Omental fat pad (tissue), 4 donors: Measurements from ENCODE around the gene HYKK. TPM values are rescaled to one million over a fixed set of nuclear protein-coding genes. Genes with fewer than 3 reads are reported as not detected.

Experiments used
- ATAC-seq: fragments of 150-250 bp; one replicate; pipeline ENCODE4 v1.9.1; 2016; ENCODE audit warnings: mild to moderate bottlenecking, moderate library complexity; ENCODE audit not compliant: low FRiP score
- DNase-seq: peaks from one replicate; pipeline ENCODE4 v3.0.0-alpha.2; 2019; ENCODE audit warnings: low spot score
- total RNA-seq, 4 donors: library from RNA; depleted of rRNA; stranded (reverse); fragments of >200 nt; gene quantifications; one replicate each; pipeline ENCODE4 v1.1.0, GENCODE V29; 2016
- TF ChIP-seq, protein P1 (sequence below), 3 donors: fragments of 450-650 bp; IDR thresholded peaks; one replicate each; pipeline ENCODE4 v1.5.1; 2016 to 2017; ENCODE audit warnings: antibody characterized with exemption in 3 of 3, mild to moderate bottlenecking in 3 of 3, moderate library complexity in 2 of 3

HYKK gene
- total RNA-seq, 4 donors from 2014 or later: 3.8 to 8.0 (median 4.8) TPM

DNA sequence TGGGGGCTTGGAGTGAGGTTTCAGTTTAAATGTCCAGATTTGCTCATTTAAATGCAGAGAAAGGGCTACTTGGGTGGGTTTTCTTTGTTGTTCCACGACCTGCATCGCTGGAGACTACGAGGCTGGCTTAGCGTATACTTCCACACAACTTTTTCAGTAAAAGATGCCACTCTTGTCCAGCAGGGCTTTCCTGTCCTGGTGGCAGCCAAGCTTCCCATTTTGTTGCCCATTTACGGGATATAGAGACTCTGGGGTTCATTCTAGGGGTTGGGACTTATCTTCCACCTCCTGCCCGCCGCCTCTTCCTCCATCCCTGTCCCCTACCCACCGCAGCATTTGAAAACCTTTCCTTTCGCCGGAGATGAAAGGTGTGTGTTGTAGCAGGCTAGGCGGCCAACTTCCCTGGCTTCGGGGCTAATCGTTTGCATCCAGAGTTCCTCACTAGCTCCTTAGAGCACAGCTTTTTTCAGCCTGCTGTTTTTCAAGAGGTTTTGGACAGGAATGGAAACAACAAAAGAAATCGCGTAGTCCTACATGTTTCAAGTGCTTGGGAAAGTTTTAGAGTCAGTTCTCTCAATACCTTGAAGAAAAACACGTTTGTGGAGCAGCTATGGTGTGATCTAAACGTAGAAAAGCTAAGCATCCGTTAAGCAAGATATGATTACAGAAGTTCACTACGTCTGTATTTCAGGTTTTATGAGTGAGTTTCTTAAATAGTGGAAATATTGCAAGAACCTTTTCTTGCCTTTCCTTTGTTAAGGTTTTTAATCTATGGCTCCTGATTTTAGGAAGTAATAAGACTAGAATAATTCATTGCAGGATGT is 58.8 kb downstream of the HYKK start:
- ATAC-seq (no peak), DNase-seq (no peak)

DNA sequence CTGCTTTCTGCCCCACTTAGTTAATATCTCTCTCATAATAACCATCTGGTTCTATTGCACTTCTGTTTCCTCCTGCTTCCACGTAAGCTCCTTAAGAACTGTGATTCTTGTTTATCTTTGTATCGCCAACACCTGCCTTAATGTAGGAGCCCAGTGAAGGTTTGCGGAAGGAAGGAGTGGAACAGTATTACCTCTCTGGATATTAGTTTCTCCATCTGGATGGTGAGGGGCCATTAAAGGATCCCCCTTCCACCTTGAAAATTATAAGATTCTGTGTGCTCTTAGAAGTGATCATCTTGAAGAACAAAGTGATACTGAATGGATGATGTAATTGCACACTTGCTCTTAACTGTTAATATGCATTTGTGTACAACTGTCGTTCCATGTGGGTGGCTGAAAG is 60.2 kb downstream of the HYKK start:
- DNase-seq (no peak), ATAC-seq (no peak)
- TF ChIP-seq, protein P1, sequence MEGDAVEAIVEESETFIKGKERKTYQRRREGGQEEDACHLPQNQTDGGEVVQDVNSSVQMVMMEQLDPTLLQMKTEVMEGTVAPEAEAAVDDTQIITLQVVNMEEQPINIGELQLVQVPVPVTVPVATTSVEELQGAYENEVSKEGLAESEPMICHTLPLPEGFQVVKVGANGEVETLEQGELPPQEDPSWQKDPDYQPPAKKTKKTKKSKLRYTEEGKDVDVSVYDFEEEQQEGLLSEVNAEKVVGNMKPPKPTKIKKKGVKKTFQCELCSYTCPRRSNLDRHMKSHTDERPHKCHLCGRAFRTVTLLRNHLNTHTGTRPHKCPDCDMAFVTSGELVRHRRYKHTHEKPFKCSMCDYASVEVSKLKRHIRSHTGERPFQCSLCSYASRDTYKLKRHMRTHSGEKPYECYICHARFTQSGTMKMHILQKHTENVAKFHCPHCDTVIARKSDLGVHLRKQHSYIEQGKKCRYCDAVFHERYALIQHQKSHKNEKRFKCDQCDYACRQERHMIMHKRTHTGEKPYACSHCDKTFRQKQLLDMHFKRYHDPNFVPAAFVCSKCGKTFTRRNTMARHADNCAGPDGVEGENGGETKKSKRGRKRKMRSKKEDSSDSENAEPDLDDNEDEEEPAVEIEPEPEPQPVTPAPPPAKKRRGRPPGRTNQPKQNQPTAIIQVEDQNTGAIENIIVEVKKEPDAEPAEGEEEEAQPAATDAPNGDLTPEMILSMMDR (IDR thresholded peaks at IDR 0.05): no peak

More for the DNA sequence above, 58.8 kb downstream of the HYKK start:
- TF ChIP-seq, protein P1 (IDR thresholded peaks at IDR 0.05): no peak

DNA sequence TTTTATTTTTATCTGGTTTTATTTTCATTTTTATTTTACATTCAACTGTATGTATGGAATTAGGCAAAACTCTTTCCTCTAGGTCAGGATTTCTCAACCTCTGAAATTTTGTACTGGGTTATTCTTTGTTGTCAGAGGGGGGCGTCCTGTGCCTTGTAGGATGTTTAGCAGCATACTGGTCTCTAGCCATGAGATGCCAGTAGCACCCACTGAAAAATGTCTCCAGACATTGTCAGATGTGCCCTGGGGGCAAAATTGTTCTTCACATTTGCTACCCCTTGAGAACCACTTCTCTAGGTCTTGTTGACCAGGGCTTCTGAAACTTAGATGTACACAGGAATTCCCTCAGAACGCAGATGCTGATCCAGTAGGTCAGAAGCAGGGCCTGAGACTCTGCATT is 63.3 kb downstream of the HYKK start:
- TF ChIP-seq, protein P1 (IDR thresholded peaks at IDR 0.05): no peak
- DNase-seq (no peak), ATAC-seq (no peak)

DNA sequence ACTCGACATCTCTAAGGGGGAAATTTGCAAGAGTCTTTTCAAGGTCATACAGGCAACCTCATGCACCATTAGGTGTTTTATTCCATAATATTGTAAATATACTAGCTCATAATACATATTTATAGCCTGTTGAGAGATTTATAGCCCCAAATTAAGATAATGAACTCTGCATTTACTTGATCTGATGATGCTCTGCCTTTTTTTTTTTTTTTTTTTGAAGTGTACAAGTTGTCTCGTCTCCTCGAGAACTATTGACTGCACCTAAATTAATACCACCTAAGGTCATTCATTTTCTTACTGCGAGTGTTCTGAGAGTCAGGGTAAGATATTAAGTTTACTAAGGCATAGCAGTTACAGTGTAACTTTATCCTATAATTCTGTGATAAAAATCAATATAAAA is 64.0 kb downstream of the HYKK start:
- TF ChIP-seq, protein P1 (IDR thresholded peaks at IDR 0.05): no peak
- ATAC-seq (no peak), DNase-seq (no peak)

DNA sequence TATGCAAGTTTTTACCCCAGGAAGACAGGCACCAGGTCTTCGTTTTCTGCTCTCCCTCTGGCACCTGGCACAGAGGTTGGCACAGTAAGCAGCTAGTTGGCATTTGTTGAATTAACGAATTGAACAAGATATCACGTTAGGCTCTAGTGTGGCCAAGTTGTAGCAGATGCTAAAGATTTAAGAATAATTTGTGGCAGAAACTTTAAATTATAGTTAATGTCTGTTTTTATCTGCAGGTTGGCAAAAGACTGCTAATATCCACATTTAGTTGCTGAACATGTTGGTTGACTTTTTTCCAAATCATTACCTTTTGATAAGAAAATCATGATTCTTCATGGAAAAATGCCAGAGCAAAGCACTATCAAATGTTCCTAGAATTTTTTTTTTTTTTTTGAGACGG is 66.0 kb downstream of the HYKK start:
- no peak for DNase-seq
- TF ChIP-seq, protein P1 (IDR thresholded peaks at IDR 0.05): no peak
- no peak for ATAC-seq

DNA sequence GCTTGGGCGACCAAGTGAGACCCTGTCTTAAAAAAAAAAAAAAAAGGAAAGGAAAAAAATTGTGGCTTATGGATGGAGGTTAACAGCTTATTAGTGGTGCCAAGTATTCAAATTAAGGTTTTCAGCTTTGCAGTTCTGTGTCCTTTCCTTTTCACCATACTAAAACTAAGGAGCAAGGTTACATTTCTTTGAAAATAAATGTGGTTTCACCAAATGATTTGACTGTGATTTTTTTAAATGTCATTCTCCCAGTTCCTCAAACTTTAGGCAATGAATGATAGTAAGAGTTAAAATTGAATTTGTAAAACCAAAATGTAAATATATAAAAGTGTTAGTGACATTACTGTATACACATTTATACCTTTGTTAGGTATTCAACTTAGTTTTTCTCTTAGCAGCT is 67.6 kb downstream of the HYKK start:
- DNase-seq (no peak), ATAC-seq (no peak)
- TF ChIP-seq, protein P1 (IDR thresholded peaks at IDR 0.05): no peak

Other genes with a start within 250 kb of the HYKK start
- gene DNAJA4, start 243.0 kb upstream of the HYKK start, total RNA-seq: 10 to 100 TPM; 19.0 to 88.6 (median 28.9) TPM
- 10 to 100 TPM; 40.1 to 72.4 (median 65.4) TPM for gene SKIC8, start 208.0 kb upstream of the HYKK start, total RNA-seq
- gene CRABP1, start 167.2 kb upstream of the HYKK start, total RNA-seq: 1 to 10 TPM in 1 of 4 donors, not detected in 3; 1.6 TPM
- gene IREB2, start 69.4 kb upstream of the HYKK start, total RNA-seq: 10 to 100 TPM; 24.0 to 46.5 (median 33.2) TPM
- 100 to 1,000 TPM in 3 of 4 donors, 10 to 100 TPM in 1; 88.9 to 143 (median 129) TPM for gene PSMA4, start 32.9 kb downstream of the HYKK start, total RNA-seq
- 1 to 10 TPM in 3 of 4 donors, under 1 TPM in 1; 0.63 to 3.1 (median 1.8) TPM for gene CHRNA5, start 57.9 kb downstream of the HYKK start, total RNA-seq
- gene CHRNA3, start 113.4 kb downstream of the HYKK start, total RNA-seq: 1 to 10 TPM in 1 of 4 donors, under 1 TPM in 1, not detected in 2; 0.09 to 1.3 TPM
- gene CHRNB4, start 133.6 kb downstream of the HYKK start, total RNA-seq: not detected